Cardiac septum (tissue), 1 donor: ENCODE measurements around the gene POLR1E. TPM values are rescaled to one million over a fixed set of nuclear protein-coding genes. Genes with fewer than 3 reads are reported as not detected.

ENCODE experiments used
- total RNA-seq: library from RNA; stranded (reverse); fragmentation: NEBNext Ultra II Directional; extraction: Animal tissue kit (Norgen Biotek cat#: 25700); gene quantifications from one replicate; pipeline ENCODE4 v1.2.1, GENCODE V29; 2021
- donor health status: DM: no; HTN: no; CAD: no.

Gene POLR1E
- total RNA-seq, 1 donor from 2014 or later: 18.8 TPM

Other genes with a start within 250 kb of the POLR1E start
- gene GRHPR, start 63.3 kb upstream of the POLR1E start, total RNA-seq: 102 TPM
- 7.2 TPM for gene ZBTB5, start 20.5 kb upstream of the POLR1E start, total RNA-seq
- gene FBXO10, start 90.4 kb downstream of the POLR1E start, total RNA-seq: 5.9 TPM
- gene TOMM5, start 106.6 kb downstream of the POLR1E start, total RNA-seq: 52.9 TPM
- 0.27 TPM for gene FRMPD1, start 165.0 kb downstream of the POLR1E start, total RNA-seq